ENCODE measurements around the gene KRTAP10-3.

KRTAP10-3 gene

GRCh38 chr21:44531606-44532564, 26.7 kb downstream of the KRTAP10-3 start:
- no peak for DNase-seq (ENCODE audit: low read depth, low spot score)
- H3K27ac ChIP-seq = no peak overlapping the region

DNA sequence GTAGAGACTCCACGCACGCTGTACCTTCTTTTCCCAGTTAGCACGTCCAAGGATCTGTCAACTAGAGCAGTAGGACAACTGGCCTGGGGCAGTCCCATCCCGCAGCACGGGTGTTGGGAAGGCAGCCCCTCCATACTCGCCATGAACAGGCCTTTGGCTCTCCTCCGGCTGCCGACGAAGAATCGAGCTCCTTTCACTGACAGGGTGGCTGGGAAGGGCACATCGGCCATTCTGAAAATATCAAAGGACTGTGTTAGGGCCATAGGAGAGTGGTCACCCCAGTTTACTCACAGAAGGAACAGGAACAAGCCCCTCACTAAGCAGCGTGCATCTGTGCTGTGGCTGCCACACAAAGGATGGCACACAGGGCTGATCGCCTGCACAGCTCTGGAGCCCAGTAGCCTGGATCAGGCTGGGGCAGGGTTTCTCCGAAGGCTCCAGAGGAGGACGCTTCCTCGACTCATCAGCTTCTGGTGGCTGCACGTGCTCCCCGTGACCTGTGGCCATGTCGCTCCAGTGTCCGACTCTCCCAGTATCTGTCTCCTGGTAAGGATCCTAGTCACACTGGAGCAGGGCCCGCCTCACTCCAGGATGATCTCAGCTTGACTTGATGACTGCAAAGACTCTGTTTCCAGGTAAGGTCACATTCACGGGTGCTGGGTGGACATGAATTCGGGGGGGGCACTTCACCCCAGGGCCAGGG, 27.5 kb downstream of the KRTAP10-3 start:
- DNase-seq (ENCODE audit: low read depth, low spot score) = no peak
- no peak overlapping the region for H3K27ac ChIP-seq

DNA sequence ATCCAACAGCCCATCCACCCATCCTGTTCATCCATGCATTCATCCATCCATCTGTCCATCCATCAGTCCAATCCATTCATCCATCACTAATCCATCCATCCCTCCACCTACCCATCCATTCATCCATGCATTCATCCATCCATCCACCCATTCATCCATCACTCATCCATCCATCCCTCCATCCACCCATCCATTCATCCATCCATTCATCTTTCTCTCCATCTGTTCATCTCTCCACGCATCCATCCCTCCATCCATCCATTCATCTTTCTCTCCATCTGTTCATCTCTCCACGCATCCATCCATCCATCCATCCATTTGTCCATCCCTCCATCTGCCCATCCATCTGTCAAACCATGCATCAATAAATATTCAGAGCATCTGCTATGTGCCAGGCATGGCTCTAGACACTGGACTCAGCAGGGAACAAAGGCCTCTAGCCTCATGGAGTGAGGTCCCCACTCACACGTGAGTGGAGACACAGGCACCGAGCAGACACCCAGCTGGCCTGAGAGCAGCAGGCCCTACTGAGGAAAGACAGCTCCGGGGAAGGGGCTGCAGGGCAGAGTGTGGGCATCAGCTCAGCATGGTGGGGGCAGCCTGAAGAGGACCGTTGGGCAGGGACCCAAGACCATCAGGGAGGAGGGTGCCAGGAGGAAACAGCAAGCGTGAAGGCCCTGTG, 28.2 kb downstream of the KRTAP10-3 start:
- DNase-seq (ENCODE audit: low read depth, low spot score) = no peak
- no peak overlapping the region for H3K27ac ChIP-seq

DNA sequence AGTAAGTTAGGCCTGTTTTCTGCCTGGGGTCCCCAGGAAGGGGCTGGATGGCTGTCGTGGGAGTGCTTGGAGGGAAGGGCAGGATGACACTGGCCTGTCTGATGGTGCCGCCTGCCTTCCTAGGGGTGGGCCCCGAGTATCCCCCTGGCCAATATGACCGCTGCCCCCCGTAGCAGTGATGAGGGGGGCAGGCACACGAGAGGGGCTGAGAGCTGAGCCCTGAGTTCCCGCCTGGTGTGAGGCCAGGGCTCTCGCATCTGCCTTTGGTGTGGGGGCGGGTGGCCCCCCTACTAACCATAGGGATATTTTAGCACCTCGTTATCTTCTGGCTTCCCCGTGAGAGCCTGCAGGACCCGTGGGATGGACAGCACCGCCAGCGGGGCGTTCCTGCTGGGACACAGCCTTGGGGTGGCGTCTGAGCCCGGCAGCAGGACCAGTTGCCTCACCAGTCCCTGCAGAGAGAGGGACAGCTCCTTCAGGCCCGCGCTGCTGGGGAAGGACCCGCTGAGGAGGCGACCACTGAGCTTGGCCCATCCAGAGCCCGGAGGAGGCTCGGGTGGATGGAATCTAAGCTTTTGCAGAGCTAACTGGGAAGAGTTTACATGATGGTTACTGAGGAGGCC, 29.0 kb downstream of the KRTAP10-3 start:
- no peak overlapping the region for H3K27ac ChIP-seq
- DNase-seq (ENCODE audit: low read depth, low spot score) = no peak

DNA sequence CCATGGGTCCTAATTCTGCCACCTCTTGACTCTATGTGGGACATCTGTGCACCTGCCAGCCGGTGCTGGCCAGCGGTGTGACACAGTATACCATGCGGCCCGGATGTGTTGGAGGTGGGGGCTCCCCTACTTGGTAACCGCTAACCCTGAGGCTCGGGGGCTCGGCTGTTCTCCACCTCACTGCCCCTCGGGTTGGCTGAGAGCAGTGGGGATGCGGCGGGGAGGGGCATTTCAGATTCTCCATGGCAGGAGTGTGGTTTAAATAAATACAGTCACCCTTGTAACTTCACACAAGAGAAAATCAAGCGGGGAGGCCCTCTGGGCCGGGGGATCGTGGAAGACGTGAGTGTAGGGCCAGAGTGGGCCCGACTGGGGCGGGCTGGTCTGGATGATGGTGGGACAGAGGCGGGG, 29.6 kb downstream of the KRTAP10-3 start:
- no peak for DNase-seq (ENCODE audit: low read depth, low spot score)
- H3K27ac ChIP-seq = no peak overlapping the region

DNA sequence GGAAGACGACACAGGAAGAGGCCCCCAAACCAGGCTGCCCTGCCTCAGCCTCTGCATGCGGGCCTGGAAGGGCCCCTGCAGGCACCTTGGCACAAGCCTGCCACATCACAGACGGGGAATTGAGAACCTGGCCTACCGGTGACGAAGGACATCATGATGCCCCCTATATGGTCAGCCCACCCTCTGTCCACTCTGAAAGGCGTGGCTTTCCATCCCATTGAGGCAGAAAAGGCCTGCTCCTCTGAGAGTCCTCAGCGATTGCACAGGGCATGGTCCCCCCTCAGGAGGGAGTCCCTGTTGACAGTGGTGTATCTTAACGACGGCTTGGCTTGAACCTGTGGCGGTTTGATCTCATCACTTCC, 30.0 kb downstream of the KRTAP10-3 start:
- no peak overlapping the region for H3K27ac ChIP-seq
- no peak for DNase-seq (ENCODE audit: low read depth, low spot score)

DNA sequence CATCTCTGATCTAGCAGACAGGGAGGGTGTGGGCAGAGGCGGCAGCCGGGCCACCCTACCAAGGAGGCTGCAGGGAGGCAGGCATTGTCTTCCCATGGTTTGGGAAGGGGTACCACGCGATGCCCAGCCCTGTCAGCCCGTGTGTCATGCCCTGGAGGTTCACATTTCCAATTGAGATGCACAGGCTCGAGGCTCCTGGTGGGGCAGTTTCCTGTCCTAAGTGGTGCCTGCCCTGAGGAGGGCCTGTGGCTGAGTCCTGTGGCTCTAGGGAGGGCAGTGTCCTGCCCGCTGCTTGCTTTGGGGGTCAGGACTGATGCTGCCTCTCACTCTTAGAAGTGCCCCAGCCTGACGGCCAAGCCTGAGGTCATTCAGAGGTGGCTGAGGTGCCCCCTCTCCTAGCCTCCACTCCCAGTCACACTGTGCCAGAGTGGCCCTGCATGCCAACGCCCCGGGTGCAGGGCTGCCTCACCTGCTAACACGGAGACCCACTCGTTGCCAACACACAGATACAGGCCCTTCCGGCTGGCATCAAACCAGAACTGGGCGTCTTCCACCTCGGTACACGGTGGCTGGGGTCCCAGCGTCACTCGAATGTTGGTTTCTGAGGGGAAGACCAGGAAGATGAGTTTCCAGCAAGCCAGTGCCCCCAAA, 30.5 kb downstream of the KRTAP10-3 start:
- H3K27ac ChIP-seq = no peak overlapping the region
- no peak for DNase-seq (ENCODE audit: low read depth, low spot score)

- no peak overlapping the region for H3K27ac ChIP-seq
Measured at GRCh38 chr21:44527156-44527982, 31.2 kb downstream of the KRTAP10-3 start.

GRCh38 chr21:44526096-44526997, 32.2 kb downstream of the KRTAP10-3 start:
- DNase-seq (ENCODE audit: low read depth, low spot score) = no peak
- H3K27ac ChIP-seq = no peak overlapping the region

More at GRCh38 chr21:44527156-44527982, 31.2 kb downstream of the KRTAP10-3 start:
- DNase-seq (ENCODE audit: low read depth, low spot score) = no peak

DNA sequence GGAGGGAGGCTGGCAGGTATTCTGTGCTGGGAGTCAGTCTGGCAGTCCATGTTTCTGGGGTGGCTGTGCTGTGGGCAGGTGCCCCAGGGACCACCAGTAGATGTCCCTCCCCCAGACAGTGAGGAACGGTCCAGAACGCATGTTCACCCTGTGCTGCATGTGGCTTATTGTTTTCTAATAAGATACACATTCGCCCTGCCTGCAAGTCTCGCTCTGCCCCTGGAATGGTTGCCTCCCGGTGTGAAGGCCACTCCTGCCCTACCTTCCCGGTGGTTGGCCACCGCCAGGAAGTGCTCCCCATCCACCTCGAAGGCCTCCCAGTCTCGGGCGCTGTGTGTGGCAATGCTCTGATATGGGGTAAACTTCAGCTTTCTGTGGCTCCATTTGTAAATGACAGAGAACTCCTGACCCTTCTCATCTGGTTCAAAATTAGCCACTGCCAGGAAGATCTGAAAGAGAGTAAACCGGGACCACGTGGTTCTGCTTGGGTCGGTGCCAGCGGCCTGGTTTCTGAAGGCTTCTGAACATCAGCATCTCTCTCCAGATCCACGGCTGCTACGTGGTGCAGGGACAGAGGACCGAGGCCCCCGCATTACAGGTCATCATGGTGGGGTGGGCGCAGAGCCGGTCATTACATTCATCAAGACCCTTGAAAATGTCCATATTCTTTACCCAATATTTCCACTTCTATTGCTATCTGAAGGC, 33.1 kb downstream of the KRTAP10-3 start:
- H3K27ac ChIP-seq = no peak overlapping the region
- DNase-seq (ENCODE audit: low read depth, low spot score) = no peak

DNA sequence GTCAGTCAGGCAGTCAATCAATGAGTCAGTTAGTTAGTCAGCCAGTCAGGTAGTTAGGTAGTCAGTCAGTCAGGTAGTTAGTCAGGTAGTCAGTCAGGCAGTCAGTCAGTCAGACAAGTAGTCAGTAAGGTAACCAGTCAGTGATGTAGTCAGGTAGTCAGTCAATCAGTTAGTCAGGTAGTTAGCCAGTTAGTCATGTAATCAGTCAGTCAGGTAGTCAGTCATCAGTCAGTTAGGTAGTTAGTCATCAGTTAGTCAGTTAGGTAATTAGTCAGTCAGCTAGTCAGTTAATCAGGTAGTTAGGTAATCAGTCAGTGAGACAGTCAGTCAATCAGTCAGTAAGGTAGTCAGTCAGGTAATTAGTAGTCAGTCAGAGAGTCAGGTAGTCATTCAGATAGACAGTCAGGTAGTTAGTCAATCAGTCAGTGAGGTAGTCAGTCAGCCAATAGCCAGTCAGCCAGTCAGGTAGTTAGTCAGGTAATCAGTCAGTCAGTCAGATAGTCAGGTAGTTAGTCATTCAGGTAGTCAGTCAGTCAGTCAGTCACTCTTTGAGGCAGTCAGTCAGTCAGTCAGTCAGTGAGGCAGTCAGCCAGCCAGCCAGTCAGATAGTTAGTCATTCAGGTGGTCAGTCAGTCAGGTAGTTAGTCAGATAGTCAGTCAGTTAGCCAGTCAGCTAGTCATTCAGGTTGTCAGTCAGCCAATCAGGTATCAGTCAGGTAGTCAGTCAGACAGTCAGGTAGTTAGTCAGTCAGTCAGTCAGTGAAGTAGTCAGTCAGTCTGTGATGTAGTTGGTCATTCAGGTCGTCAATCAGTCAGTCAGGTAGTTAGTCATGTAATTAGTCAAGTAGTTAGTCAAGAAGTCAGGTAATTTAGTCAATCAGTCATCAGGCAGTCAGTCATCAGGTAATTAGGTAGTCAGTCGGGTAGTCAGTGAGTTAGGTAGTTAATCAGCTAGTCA, 33.9 kb downstream of the KRTAP10-3 start:
- no peak for DNase-seq (ENCODE audit: low read depth, low spot score)
- H3K27ac ChIP-seq = no peak overlapping the region

DNA sequence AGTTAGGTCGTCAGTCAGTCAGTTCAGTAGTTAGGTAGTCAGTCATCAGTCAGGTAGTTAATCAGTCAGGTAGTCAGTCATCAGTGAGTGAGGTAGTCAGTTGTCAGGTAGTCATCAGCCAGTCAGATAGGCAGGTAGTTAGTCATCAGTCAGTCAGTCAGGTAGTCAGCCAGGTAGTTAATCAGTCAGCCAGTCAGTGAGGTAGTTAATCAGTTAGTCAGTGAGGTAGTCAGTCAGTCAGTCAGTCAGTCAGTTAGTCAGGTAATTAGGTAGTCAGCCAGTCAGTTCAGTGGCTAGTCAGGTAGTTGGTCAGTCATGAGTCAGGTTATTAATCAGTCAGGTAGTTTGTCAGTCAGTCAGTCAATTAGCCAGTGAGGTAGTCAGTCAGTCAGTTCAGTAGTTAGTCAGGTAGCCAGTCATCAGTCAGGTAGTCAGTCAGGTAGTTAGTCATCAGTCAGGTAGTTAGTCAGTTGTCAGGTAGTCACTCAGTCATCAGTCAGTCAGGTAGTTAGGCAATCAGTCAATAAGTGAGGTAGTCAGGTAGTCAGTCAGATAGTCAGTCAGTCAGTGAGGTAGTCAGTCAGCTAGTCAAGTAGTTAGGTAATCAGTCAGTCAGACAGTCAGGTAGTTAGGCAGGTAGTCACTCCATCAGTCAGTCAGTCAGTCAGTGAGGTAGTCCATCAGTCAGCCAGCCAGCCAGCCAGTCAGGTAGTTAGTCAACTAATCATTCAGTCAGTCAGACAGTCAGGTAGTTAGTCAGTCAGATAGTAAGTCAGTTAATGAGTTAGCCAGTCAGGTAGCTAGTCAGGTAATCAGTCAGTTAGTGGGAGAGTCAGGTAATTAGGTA, 34.8 kb downstream of the KRTAP10-3 start:
- DNase-seq (ENCODE audit: low read depth, low spot score) = no peak

DNA sequence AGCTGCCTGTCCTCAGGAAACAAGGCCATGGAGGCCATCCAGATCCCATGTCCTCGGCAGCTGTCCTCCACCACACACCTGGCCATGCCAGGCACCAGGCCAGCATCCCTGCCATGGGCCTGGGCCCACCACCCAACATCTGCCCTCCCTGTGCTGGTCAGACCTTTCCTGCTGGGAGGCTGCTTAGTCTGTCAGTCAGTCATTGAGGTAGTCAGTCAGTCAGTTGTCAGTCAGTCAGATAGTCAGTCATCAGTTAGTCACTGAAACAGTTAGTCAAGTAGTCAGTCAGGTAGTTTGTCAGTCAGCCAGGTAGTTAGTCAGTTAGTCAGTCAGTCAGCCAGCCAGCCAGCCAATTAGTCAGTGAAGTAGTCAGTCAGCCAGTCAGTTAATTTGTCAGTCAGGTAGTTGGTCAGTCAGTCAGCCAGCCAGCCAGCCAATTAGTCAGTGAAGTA, 35.8 kb downstream of the KRTAP10-3 start:
- H3K27ac ChIP-seq = no peak overlapping the region
- DNase-seq (ENCODE audit: low read depth, low spot score) = no peak

More for the DNA sequence above, 34.8 kb downstream of the KRTAP10-3 start:
- H3K27ac ChIP-seq = no peak overlapping the region

GRCh38 chr21:44521928-44522752, 36.5 kb downstream of the KRTAP10-3 start:
- no peak for DNase-seq (ENCODE audit: low read depth, low spot score)

More at GRCh38 chr21:44521928-44522752, 36.5 kb downstream of the KRTAP10-3 start:
- no peak overlapping the region for H3K27ac ChIP-seq

All from epithelial cell of prostate (primary cell).